ENCODE measurements around the gene CTSW.

DNA sequence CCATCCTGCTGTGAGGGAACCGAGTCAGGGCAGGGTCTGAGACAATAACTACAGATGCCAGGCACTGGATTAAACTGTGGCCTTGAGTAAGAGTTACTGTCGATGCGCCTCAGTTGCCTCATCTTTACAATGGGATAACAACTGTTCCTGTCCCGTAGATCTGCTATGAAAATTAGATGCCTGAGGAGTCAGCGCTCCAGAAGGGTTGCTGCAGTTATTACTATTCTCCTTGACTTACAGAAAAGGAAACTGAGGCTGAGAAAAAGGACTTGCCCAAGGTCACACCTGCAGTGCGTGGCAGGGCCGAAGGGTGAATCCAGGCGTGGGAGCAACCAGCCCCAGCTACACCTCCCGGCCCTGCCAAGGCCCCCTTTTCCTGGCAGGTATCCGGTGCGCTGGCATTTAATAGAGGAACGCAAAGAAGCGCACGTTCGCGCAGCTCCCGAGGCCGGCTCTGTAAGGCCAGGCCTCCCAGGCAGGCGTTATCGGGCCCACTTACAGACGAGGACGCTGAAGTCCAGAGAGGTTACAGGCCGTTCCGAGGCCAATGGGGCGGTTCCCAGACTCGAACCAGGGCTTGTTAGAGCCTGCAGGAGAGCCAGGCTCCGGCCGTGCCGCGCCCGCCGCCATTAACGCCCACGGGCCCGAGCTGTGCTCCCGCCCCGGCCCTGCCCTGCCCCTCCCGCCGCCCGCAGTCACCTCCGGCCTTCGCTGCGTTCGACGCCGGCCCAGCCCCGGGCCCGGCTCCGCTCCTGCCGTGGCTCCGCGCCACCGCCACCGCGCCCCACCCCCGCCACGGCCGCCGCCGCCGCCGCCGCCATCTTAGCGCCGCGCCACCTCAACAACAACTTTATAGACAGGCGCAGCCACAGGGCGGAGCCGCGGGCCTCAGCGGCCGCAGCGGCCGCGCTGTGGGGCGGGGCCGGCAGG is 38.8 kb downstream of the CTSW start, which contains the start of gene C11orf68:
- TF ChIP-seq NR3C1 (CRISPR knock-in tag; conservative IDR thresholded peaks at IDR 0.05; ENCODE audit: low read depth) (no peak), E2F4 (CRISPR knock-in tag; IDR thresholded peaks at IDR 0.05; ENCODE audit: borderline replicate concordance, low read depth) (no peak), ATF2 (CRISPR knock-in tag; IDR thresholded peaks at IDR 0.05; ENCODE audit: borderline replicate concordance, low read depth) (no peak), ATF3 (CRISPR knock-in tag; conservative IDR thresholded peaks at IDR 0.05) (no peak), ZNF512 (CRISPR knock-in tag; IDR thresholded peaks at IDR 0.05; ENCODE audit: borderline replicate concordance) (no peak), CTCF (IDR thresholded peaks at IDR 0.05) (no peak)
- TF ChIP-seq, protein P1, sequence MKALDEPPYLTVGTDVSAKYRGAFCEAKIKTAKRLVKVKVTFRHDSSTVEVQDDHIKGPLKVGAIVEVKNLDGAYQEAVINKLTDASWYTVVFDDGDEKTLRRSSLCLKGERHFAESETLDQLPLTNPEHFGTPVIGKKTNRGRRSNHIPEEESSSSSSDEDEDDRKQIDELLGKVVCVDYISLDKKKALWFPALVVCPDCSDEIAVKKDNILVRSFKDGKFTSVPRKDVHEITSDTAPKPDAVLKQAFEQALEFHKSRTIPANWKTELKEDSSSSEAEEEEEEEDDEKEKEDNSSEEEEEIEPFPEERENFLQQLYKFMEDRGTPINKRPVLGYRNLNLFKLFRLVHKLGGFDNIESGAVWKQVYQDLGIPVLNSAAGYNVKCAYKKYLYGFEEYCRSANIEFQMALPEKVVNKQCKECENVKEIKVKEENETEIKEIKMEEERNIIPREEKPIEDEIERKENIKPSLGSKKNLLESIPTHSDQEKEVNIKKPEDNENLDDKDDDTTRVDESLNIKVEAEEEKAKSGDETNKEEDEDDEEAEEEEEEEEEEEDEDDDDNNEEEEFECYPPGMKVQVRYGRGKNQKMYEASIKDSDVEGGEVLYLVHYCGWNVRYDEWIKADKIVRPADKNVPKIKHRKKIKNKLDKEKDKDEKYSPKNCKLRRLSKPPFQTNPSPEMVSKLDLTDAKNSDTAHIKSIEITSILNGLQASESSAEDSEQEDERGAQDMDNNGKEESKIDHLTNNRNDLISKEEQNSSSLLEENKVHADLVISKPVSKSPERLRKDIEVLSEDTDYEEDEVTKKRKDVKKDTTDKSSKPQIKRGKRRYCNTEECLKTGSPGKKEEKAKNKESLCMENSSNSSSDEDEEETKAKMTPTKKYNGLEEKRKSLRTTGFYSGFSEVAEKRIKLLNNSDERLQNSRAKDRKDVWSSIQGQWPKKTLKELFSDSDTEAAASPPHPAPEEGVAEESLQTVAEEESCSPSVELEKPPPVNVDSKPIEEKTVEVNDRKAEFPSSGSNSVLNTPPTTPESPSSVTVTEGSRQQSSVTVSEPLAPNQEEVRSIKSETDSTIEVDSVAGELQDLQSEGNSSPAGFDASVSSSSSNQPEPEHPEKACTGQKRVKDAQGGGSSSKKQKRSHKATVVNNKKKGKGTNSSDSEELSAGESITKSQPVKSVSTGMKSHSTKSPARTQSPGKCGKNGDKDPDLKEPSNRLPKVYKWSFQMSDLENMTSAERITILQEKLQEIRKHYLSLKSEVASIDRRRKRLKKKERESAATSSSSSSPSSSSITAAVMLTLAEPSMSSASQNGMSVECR (CRISPR knock-in tag; IDR thresholded peaks at IDR 0.05; ENCODE audit: borderline replicate concordance): no peak; the same call in 1 of the 2 replicates
